GM12892 (cell line): ENCODE results near the gene KCNA5.

Experiments
- DNase-seq: peaks from one replicate; pipeline ENCODE4 v3.0.0; 2011; ENCODE audit not compliant: insufficient read length
- FAIRE-seq: peaks from 2 replicates; lab custom pipeline; 2011; peaks lifted over from hg19 to GRCh38; lab: Jason Lieb, UNC
- POLR2A ChIP-seq: IDR thresholded peaks from 2 replicates; pipeline ENCODE4 v1.6.1; 2011; ENCODE audit warnings: low read depth, low read length, control low read depth
- POLR2AphosphoS5 ChIP-seq: IDR thresholded peaks from 2 replicates; pipeline ENCODE4 v1.6.1; 2011; ENCODE audit warnings: low read depth, low read length, control low read depth
- TAF1 ChIP-seq: IDR thresholded peaks from 2 replicates; pipeline ENCODE4 v1.6.1; 2011; ENCODE audit warnings: low read depth, mild to moderate bottlenecking, control low read depth, low read length, borderline replicate concordance

KCNA5 gene

GRCh38 chr12:5047729-5048128 is 4.0 kb downstream of the KCNA5 start:
- no peak for FAIRE-seq
- TF ChIP-seq POLR2AphosphoS5 (no peak), POLR2A (no peak), TAF1 (no peak)
- DNase-seq, result no peak

DNA sequence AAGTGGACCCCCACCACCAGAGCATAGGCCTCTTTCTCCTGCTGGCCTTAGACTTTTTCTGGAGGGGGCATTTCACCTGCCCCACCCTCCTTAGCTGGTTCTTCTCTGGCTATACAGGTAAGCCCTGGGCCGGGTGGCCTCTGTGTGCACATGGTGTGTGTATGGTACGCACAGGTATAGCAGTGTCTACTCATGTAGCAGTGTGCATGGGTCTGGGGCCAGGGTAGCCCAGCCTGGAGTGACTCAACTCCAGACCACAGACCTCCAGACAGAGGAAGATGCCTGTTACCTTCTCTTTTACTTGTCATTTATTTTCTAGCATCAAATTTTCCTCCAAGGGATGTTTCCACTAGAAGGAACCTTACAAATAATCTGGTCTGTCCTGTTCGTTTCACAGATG is 6.9 kb downstream of the KCNA5 start:
- FAIRE-seq (no peak), DNase-seq (no peak)
- TF ChIP-seq POLR2A (no peak), POLR2AphosphoS5 (no peak), TAF1 (no peak)

DNA sequence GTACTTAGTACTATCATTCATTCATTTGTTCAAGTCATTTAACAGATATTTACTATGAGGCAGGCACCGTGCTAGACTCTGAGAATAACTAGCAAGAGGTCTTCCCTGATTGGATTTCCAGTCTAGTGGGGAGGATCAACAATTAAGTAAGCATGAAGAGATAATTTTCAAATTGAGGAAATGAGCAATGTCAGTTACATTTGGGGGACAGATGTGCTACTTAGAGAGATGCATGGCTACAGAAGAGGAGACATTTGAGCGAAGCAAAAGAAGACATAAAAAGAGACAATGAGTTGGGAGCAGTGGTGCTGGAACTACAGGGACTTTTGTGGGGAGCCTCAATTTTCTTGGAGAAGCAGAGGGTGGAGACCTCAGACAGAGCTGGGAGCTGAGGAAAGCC is 7.7 kb downstream of the KCNA5 start:
- DNase-seq (no peak), FAIRE-seq (no peak)
- TF ChIP-seq POLR2A, result no peak
- TF ChIP-seq POLR2AphosphoS5, result no peak
- no peak for TF ChIP-seq TAF1

DNA sequence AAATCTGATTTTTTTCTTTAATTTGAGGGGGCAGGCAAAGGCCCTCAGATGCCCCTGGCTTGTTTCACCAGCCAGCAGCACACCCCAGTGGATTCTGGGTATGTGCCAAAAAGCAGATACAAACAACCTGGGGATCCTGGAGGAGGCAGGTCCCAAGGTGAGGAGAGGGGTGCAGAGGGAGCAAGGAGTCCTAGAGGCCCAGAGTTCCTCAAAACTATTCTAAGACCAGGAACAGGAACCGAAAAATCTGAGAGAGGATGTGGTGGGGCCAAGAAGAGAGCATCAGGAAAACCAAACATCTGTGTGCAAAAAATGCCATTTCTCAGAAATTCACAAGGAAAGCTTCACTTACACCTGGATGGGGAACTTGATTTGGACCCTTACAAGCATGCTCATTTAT is 8.2 kb downstream of the KCNA5 start:
- TF ChIP-seq POLR2A (no peak), POLR2AphosphoS5 (no peak), TAF1 (no peak)
- DNase-seq, result no peak
- peak; percentile 72 for FAIRE-seq

GRCh38 chr12:5052348-5052747 is 8.7 kb downstream of the KCNA5 start:
- TF ChIP-seq TAF1 (no peak), POLR2AphosphoS5 (no peak), POLR2A (no peak)
- FAIRE-seq, result peak; percentile 30
- DNase-seq, result no peak

DNA sequence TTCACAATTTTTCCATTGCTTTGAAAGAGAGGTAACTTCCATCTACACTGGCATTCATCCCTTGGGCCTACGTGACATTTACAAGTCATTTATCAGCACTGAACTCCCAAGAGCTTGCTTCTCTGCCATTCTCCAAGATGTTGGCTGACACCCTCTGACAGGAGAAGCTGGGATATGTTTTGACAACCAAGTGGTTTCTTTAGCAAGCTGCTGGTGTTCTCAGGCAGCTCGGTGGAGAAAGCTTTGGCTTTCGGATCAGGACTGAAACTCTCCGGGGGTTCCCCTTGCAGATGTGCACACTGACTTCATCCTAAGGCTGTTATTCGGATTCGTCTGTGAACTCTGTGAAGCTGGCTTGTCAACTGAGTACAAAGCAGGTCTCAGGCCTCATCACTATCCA is 15.7 kb downstream of the KCNA5 start:
- DNase-seq, result peak; percentile 25
- TF ChIP-seq POLR2A (no peak), POLR2AphosphoS5 (no peak), TAF1 (no peak)
- FAIRE-seq, result no peak

GRCh38 chr12:5060958-5061357 is 17.3 kb downstream of the KCNA5 start:
- TF ChIP-seq TAF1 (no peak), POLR2A (no peak), POLR2AphosphoS5 (no peak)
- no peak for FAIRE-seq
- DNase-seq, result no peak

GRCh38 chr12:5063149-5063548 is 19.5 kb downstream of the KCNA5 start:
- no peak for DNase-seq
- FAIRE-seq, result no peak
- TF ChIP-seq POLR2AphosphoS5, result no peak
- TF ChIP-seq POLR2A, result no peak
- TF ChIP-seq TAF1, result no peak

GRCh38 chr12:5064913-5065490 is 21.3 kb downstream of the KCNA5 start:
- no peak for DNase-seq
- FAIRE-seq, result no peak
- TF ChIP-seq POLR2A (no peak), TAF1 (no peak), POLR2AphosphoS5 (no peak)

GRCh38 chr12:5066251-5066650 is 22.6 kb downstream of the KCNA5 start:
- no peak for FAIRE-seq
- no peak for TF ChIP-seq POLR2A
- no peak for TF ChIP-seq TAF1
- TF ChIP-seq POLR2AphosphoS5, result no peak
- DNase-seq, result no peak

GRCh38 chr12:5068126-5068525 is 24.4 kb downstream of the KCNA5 start:
- DNase-seq, result no peak
- FAIRE-seq, result no peak
- TF ChIP-seq POLR2A (no peak), POLR2AphosphoS5 (no peak), TAF1 (no peak)

DNA sequence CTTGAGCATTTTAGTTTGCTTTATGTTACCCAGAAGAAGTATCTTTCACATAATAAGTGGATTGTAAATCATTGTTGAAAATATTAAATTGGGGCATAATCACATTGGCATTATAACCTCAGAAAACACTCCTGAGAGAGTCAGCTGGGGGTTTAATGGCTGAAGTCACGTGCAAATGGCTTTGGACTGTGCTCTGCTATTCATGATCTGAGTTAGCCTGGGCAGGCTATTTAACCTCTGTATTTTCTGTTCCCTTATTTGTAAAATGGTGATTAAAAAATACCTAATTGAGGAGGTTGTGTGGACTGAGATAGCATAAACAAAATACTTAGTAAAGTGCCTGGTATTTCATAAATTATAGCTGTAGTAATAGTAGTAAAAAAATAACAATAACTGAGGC is 24.9 kb downstream of the KCNA5 start:
- DNase-seq (no peak), FAIRE-seq (no peak)
- no peak for TF ChIP-seq POLR2A
- no peak for TF ChIP-seq TAF1
- no peak for TF ChIP-seq POLR2AphosphoS5

DNA sequence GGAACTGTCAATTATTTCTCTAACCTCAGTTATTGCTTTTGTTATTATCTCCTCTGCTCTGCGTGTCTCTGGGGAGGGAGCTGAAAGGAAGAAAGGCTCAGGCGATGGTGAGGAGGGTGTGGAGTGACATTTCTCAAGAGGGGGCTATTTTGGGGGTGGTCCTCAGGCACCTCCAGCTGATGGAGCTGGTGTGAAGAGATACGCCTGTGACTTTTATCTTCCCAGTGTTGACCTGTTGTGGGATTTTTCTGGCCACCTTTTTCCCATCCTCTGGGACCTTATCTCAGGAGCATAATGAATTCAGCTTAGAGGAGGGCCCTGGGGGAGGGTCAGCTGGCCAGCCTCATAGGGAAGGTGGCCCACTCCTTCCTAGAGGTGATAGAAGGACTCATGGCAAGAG is 26.4 kb downstream of the KCNA5 start:
- no peak for TF ChIP-seq POLR2A
- TF ChIP-seq POLR2AphosphoS5, result no peak
- no peak for TF ChIP-seq TAF1
- FAIRE-seq (no peak), DNase-seq (no peak)
